ENCODE measurements around the gene TSPAN32.

DNA sequence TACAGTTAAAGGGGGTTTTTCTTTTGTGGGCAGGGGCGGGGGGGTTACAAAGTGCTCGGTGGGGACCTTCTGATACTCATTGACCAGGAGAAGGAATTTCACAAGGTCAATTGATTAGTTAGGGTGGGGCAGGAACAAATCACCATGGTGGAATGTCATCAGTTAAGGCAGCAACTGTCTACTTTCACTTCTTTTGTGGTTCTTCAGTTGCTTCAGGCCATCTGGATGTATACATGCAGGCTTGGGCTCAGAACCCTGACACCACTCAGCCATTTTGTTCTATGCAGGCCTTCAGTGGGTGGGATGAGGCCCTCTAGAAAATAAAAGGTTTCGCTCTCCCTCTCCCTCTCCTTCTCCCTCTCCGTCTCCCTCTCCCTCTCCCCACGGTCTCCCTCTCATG lies 29.6 kb downstream of the TSPAN32 start:
- TF ChIP-seq, protein P1, sequence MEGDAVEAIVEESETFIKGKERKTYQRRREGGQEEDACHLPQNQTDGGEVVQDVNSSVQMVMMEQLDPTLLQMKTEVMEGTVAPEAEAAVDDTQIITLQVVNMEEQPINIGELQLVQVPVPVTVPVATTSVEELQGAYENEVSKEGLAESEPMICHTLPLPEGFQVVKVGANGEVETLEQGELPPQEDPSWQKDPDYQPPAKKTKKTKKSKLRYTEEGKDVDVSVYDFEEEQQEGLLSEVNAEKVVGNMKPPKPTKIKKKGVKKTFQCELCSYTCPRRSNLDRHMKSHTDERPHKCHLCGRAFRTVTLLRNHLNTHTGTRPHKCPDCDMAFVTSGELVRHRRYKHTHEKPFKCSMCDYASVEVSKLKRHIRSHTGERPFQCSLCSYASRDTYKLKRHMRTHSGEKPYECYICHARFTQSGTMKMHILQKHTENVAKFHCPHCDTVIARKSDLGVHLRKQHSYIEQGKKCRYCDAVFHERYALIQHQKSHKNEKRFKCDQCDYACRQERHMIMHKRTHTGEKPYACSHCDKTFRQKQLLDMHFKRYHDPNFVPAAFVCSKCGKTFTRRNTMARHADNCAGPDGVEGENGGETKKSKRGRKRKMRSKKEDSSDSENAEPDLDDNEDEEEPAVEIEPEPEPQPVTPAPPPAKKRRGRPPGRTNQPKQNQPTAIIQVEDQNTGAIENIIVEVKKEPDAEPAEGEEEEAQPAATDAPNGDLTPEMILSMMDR (tag by site-specific recombination; IDR thresholded peaks at IDR 0.05), result no peak
- TF ChIP-seq ZNF23 (tag by site-specific recombination; IDR thresholded peaks at IDR 0.05; ENCODE audit: borderline replicate concordance), result no peak
